Astrocyte (in vitro differentiated cells and primary cell): ENCODE measurements around the gene SMIM24.

Experiments
- EZH2 ChIP-seq: IDR thresholded peaks from 2 replicates; pipeline ENCODE4 v1.6.1; 2012; ENCODE audit warnings: mild to moderate bottlenecking, low read length, inconsistent platforms; ENCODE audit not compliant: insufficient read depth
- TF ChIP-seq, protein P1 (sequence below): IDR thresholded peaks from 2 replicates; pipeline ENCODE4 v1.5.1; 2011; ENCODE audit warnings: low read depth, mild to moderate bottlenecking, inconsistent platforms, low read length, moderate library complexity; ENCODE audit not compliant: insufficient read depth

DNA sequence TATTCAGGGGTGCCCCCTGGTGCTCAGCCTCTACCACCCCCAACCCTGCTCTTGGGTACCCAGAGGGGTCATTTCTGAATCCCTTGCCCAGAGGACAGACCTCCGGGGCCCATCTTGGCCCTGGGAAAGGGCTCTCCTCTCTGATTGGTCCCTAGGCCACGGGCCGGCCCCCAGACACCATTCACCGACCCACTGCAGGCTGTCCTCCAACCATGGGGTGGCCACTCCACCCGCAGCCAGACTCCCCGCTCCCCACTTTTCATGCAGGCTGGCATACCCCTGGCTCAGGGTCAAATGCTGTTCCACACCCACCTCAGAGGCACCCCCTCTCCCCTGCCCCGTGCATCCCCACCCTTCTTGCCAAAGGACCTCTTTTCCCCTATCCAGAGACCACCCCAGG is 14.8 kb downstream of the SMIM24 start:
- TF ChIP-seq, protein P1, sequence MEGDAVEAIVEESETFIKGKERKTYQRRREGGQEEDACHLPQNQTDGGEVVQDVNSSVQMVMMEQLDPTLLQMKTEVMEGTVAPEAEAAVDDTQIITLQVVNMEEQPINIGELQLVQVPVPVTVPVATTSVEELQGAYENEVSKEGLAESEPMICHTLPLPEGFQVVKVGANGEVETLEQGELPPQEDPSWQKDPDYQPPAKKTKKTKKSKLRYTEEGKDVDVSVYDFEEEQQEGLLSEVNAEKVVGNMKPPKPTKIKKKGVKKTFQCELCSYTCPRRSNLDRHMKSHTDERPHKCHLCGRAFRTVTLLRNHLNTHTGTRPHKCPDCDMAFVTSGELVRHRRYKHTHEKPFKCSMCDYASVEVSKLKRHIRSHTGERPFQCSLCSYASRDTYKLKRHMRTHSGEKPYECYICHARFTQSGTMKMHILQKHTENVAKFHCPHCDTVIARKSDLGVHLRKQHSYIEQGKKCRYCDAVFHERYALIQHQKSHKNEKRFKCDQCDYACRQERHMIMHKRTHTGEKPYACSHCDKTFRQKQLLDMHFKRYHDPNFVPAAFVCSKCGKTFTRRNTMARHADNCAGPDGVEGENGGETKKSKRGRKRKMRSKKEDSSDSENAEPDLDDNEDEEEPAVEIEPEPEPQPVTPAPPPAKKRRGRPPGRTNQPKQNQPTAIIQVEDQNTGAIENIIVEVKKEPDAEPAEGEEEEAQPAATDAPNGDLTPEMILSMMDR, result no peak
- no peak for TF ChIP-seq EZH2
